NCI-H345 treated with DMSO at 0.1 percent for 48 hours (cell line): ENCODE data around the gene CASZ1.

Source experiments
- DNase-seq: peaks from one replicate; lab custom pipeline; 2025; ENCODE audit not compliant: unreplicated experiment; lab: John Stamatoyannopoulos, UW

CASZ1 gene

DNA sequence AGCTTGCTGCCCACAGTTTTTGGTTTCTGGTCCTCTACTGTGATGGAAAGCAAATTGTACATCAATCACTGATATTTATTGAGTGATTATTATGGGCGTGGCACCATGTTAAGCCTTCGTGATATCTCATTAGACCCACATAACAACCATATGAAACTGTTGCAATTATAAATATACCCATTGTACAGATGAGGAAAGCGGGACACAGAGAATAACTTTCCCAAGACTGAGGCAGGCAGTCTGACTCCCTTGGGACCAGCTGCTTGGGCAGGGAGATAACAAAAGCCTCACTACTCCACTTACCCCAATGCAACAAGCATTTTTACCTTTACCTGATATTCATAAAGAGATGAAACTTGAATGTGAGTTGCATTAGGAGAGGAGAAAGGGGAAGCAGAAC, 4.3 kb upstream of the CASZ1 start:
- DNase-seq, result no peak

DNA sequence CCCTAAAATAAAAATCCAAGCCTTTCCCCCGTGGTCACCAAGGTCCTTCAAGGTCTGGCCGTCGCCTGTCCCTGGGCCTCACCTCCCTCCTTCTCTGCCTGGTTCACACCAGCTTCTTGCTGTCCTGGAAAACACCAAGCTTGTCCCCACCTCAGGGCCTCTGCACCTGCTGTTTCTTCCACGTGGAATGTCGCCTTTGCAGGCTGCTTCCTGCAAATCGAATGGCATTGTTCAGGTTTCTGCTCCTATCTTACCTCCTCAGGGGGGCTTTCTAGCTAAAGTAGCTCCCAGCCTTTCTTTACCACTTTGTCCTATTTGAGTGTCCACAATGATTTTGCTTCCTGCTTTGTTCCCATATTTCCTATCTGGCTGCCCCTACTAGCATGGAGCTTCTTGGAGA, 3.3 kb upstream of the CASZ1 start:
- DNase-seq, result no peak

DNA sequence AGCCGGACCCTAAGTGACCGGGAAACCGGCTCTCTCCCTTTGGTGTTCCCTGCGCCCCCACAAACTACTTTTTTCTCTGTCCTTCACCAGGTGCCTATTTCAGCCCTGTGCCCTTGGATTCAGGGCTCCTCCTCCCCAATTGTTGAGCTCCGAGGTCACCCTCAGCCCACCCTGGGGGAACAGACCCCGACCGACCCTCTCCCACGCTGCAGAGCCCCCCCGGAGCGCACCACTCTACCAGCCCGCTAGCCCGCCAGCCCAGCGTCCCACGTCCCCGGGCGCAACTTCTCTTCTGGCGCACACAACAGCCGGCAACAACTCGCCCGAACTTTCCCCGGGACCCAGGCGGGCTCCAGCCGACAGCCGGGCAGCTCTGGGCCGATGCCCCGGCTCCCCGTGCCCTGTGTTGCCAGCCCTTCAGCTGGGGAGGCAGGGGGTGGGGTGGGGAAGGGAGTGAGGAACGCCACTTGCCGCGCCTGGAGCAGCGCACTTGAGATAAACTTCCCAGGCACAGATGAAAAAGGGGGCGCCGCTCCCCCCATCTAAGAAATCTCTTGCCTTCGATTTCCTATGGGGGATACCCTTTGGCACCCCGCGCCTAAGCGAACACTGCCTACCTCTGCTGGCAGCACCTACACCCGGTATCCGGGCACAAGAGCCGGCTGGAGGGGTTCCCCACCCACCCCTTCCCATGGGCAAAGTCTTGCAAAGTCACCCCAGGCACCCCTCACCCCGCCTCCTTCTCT, 997 bp downstream of the CASZ1 start:
- no peak for DNase-seq

DNA sequence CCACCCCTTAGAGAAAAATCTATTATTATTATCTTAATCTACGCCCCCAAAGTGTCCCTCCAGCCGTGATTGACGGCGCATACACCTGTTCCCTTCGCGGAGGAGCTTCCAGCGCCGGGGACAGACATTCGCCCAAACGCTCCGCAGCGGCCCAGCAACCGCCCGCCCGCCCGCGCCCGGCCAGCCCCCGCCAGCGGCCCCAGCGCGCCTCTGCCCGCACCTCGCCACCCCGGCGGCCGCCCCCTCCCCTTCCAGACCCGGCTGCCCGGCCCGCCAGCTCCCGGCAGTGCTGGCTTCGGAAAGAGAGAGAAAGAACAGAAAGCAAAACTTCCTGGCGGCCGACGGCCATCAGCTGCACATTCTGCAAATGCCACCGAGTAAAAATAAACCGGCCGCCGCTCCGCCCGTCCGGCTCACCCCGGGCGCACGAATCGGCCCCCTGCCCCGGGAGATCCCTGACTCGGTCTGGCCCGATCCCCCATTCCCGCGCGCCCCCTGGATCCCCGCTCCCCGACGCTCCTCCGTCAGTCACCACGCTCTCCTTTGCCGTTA, 1.6 kb downstream of the CASZ1 start:
- DNase-seq, result no peak

DNA sequence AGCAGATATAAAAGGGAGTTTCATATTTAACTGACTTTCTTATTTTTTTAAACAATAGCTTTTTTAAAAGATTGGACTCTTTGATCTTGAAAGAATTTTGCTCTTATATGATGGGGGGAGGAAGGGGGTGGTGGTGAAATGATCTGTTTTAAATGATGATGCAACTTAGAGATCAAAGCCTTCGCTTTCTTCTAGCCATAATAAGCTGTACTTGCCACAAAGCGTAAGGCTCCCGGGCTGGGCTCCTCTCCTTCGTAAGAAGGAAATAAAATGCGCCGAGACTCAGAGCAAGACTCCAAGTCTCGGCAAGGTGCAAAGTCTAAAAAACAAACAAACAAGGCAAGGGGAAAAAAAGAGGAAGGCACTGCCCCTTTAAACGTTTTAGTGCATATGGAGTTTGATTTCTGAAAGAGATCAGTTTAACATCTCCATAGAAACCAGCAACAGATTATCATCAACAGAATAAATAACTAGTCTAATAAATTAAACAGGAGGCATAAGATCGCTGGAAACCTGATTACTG, 3.3 kb downstream of the CASZ1 start:
- no peak for DNase-seq

DNA sequence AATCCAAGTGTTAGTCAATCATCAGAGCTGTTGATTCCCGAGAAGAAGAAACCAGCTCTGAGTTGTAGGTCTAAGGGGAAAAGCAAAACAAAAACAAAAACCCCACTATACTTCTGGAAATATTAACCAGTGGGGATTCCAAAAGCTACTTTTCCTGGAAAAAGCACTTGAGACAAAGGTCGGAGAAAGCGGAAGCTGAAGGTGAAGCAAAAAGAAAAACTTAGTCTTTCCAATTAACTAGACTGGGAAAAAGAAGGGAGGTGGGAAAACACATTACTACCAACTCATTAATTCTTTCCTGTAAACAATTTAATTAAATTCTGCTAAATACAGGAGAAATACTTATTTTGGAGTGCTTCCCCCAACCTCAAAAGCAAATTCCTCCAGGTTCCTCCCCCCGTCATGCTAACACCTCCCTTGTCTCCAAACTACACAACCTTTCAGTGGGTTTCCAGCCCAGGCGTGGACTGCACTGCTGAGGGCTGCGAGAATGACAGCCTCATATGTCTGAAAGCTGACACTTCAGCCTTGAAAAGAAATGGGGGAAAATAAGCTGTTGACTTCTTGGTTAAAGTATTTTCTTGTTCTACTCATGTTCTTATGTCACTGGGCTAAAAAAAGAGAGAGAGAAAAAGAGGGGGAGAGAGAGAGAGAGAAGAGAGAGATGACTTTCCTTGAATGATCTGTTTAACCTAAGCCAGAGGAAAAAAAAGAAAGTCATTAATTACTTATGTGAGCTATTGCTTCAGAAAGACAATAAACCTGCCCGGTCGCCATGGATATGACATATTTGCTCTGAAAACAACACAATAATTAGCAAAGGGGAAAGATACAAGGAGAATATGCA, 5.1 kb downstream of the CASZ1 start:
- DNase-seq, result no peak

DNA sequence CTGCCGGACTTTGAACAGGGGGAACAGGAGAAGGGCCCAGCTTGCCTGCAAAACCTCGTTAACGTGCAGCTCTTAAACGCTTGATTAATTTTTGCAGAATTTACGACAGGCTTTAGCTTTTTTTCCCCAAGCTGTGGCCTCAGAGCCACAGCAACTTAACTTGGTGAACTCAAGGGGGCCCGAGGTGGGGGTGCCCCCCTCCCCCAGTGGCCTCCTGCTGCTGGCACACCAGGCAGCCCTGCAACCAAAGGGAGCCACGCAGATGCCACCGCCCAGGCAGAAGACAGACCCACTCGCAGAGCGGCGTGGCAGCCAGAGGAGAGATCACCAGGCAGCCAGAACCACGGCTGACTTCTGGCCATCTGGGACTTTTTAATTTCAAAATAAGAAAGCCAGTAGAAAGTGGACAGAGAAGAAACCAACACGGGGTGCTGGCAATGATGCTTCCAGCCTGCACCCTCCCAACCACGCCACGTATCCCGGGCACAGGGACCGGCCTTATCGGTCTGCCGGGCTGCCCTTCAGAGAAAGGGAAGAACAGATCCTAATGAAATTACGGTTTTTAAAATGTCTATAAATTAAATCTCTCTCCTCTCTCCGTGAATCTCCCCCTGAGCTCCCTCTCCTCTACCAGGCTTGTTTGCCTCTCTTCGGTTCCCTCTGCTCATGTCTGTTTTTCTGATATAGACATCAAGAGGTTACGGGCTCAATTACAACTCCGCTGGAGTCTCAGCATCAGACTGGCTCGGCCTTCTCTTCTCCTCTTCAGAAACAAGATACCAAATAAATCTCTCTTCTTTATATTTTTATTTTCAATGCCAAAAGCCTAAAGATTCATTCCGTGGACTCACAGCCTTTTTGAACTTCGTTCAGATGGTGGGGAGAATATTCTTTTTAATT, 6.4 kb downstream of the CASZ1 start:
- no peak for DNase-seq

DNA sequence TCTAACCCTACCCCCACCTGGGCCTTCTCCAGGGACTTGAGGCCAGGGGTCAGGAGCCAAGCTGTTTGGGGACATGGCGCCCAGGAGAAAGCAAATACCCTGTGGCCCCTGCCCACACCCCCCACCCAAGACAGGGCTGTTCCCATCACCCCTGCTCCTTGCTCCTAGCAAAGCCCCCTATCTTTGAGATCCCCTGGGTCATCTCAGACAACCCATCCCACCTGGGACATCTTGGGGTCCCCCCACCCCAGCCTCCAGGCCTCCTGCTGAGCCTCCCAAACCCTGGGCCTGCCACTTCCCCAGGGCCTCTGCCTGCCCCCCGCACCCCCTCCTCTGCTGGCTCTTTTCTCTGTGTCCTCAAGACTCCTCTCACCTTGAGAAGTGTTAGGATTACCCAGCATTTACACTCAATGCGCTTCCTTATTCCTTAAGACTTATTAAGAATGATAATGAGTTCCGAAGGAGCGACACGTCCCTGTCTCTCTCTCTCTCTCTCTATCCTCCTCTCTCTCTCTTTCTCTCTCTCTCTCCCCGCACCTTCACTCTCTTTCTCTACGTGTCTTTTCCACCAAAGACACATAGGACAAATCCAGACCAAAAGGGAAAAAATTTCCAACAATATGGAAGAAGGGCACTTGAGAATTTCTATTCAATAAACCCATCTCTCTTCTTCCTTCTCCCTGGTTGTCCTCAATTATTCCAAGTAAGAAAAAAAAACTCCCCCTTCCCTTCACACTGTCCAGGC, 7.2 kb downstream of the CASZ1 start:
- no peak for DNase-seq

DNA sequence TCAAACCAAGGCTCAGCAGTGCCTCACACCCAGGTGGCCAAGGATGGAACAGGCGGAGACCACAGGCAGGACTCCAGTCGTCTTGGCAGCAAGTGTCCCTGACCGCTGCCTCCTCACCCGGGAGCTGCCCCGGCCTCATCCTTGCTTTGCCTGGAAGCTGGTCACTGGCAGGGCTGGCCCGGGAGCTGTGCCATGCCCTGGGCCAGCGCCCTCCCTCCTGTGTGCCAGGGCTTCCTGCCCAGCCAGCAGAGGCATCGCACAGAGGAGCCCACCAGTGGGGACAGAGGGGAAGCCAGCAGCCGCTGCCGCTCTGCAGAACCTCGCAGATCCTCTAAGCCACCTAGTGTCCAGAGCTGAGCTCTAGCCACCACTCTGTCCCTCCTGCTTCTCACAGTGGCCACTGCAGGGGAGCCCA, 7.8 kb downstream of the CASZ1 start:
- DNase-seq, result no peak

DNA sequence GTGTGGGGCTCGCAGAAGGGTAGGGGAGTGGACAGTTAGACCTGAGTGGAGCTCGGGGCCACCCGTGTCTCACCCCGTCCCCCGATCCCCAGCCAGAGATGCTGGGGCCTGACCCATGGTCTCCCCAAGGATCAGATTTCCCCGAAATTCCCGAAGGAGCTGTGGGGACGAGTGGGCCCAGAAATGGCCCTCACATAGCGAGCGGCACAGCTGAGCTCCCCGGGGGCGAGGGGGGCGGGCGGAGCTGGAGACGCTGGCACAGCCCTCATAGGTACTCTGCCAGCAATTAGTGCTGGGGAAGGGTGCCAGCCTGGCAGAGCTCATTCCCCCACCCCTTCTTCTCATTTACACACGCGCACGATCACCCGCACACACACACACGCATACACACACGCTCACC, 9.2 kb downstream of the CASZ1 start:
- no peak for DNase-seq

DNA sequence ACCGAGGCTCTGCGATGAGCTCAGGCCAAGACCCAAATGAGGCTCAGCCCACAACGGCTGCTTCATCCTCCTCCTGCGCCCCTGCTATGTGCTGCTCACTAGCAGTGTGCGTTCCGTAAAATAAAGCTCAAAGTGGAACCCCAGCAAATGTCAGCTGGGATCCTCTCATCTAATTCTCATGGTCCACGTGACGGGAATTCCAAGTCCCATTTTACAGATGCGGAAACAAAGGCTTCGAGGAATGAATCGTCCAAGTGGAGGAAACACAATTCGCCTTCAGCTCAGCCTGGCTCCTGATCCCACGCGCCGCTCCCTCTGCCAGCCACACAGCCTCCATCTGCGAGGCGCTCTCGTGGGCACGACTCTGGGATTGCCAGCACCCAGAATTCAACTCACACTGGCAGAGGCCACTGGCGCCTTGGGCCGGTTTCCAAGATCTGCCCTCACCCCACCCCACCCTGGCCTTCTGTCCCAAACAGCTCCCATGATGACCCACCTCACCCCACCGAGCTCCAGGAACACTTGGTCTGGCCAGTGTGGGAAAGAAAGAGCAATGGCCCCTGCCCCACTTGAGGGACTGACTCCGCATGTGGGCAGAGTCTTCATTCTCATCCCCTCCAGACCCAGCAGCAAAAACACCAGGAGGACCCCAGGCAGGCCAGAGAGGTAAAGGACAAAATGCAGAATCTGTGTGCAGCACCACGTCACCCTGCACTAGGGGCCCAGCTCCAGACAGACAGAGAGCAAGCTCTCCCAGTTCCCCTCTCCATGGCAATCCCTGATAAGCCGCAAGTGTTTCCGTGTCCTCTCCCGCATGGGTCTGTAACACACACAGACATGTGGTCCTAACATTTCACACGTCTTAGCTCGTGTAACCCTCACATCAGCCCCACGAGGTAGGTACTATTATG, 10.5 kb downstream of the CASZ1 start:
- DNase-seq, result no peak

DNA sequence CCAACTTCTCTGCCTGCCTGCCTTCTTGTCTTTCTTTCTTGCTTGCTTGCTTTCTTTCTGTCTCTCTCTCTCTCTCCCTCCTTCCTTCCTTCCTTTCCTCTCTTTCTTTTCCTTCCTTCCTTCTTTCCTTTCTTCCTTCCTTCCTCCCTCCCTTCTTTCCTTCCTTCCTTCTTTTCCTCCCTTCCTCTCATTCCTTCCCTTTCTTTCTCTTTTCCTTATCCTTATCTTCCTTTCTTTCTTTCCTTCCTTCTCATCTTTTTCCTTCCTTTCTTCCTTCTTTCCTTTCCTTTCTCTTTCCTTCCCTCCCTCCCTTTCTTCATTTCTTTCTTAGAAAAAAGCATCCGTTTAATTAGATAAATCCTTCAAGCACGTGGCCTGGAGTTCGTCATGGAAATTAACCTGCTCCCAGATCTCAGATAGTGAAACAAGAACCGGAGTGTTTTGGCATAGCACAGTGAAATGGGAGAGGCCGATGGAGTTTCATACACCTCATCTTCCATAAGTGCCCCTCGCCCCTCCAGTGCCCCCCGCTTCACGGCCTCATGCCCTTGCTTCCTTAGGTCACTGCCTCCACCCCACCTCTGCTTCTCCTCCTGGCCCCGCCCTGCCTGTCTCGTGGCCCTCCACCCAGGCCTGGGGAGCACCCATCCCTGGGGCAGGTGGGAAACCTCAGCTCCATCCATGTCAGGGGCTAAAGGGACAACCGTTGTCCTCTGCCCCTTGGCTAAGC, 11.3 kb downstream of the CASZ1 start:
- DNase-seq, result no peak

DNA sequence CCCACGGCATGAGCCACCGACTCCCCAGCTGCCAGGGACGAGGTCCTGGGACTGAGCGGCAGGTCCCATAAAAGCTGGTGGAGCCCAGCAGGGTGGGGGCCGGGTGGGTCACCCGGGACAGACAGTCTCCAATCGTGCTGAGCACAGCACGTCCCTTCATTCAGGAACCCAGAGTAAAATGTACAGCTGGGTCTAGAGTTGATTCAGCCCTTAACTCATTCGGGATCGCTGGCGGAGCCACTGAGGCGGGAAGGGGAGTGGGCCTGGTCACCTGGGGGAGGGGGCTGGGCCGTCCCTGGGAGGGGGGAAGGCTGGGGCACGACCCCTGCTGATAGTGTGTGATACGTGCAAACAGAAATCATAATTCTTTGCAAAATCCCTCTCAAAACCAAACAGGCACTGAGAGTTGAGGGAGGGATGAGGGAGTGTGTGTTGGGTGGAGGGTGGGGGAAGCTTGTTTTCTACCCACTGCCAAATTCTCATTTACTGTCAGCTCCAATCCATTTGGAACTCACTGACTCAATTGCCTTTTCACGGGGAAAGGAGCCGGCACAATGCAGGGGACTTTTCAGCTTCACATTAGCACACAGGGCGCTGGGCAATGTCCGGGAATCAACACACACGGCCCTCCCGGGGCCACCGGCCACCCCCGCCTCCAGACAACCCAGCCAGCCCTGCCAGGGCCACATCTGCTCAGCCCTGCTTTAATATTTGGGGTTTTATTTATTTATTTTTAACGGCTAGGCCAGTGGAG, 13.8 kb downstream of the CASZ1 start:
- no peak for DNase-seq

DNA sequence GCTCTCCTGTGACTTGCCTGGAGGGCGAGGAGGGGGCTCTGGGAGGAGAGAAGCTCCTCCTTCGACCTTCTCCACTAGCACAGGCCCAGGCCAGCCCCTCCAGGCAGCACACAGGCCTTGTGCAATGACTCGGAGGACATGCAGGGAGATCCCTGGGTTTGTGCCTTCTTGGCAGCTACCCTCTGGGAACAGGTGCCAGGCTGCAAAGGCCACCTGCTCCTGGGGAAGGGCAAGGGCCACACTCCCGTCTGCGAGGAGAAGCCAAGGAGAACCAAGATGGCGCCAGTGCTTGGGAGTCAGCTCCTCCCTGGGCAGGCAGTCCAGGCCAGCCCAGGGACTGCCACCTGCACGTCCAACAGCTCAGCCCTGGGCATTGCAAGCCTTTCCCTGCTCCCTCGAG, 15.3 kb downstream of the CASZ1 start:
- no peak for DNase-seq

DNA sequence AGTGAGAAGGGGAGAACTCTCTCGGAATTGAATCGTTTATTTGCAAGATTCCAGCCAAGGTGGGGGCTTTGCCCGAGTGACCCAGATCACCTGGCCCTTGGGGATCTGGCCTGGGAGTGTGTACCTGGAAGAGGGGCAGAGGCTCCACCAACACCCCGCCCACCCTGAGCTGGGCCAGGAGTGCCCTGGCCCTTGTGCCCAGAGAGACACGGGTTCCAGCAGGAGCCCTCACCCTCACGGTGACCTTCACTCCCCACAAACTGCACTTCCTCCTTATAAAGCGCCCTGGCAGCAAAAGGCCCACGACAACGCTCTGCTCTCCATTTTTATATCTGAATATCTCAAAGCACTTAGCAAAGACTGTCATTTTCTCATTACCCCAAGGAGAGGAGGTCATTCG, 16.6 kb downstream of the CASZ1 start:
- no peak for DNase-seq

DNA sequence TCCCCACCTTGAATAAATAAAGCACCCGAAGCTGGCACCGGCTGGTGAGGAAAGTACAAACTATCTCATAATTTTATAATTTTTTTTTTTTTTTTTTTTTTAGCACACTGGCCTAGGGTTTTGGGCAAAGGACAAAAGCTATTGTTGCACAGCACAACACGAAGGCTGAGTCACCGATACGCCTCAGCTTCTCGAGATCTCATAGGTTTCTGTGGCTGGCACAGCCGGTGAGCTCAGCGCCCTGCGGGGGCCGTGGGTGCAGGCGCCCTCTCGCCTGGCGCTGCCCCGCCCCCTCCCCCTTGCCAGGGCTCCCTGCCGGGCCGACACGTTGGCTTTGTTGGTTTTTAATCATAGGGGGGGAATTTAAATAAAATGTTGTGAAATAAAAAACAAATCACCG, 17.2 kb downstream of the CASZ1 start:
- peak; percentile 86 for DNase-seq

DNA sequence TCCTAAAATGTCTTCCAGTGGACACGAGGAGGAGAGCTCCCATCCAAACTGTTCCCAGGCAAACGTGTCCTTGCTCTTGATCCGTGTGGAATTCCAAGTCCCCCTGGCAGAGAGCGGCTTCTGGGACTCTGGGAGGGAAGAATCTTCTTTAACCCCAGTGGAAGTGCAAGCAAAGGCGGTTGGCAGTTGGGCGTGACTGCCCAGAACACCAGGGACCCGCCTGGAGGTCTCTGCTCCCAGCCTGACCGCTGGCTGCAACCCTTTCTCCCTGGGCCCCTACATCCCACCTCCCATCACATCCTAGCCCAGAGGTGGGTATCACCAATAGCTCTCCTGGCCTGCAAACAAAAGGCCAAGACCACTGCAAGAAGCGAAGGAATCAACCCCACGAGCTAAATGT, 17.8 kb downstream of the CASZ1 start:
- DNase-seq, result no peak
